Breast epithelium (tissue), 4 donors: Measurements from ENCODE around the gene CLDN9. TPM values are rescaled to one million over a fixed set of nuclear protein-coding genes. Genes with fewer than 3 reads are reported as not detected.
A peak's percentile ranks its signal among the peaks of the same experiment; 100 is the strongest.

Source experiments
- DNase-seq, 2 donors: peaks; one replicate each; pipeline ENCODE4 v3.0.0-alpha.2; 2019; ENCODE audit warnings: low spot score in 2 of 2
- H3K27ac ChIP-seq, 2 donors: fragments of 200-600 bp; sonication (generic) in 1 of 2; one replicate each; pipeline ENCODE4 v1.5.1; 2016 to 2019; ENCODE audit warnings: mild to moderate bottlenecking in 1 of 2
- H3K27me3 ChIP-seq, 2 donors: fragments of 200-600 bp; sonication (generic) in 1 of 2; one replicate each; pipeline versions ENCODE4 v1.5.1 to v1.6.0; 2017 to 2019; ENCODE audit warnings: control low read depth in 1 of 2, mild to moderate bottlenecking in 1 of 2
- H3K36me3 ChIP-seq: fragments of 200-600 bp; one replicate; pipeline ENCODE4 v1.5.1; 2019
- H3K4me1 ChIP-seq, 2 donors: fragments of 200-600 bp; sonication (generic); one replicate each; pipeline ENCODE4 v1.5.1; 2016 to 2019; ENCODE audit warnings: control low read depth in 1 of 2
- H3K4me3 ChIP-seq, 3 donors: fragments of 200-600 bp; sonication (generic); 1 replicate in 2 of 3; 2 replicates in 1 of 3; pipeline ENCODE4 v1.5.1; 2016 to 2019; ENCODE audit warnings: mild to moderate bottlenecking in 3 of 3, moderate library complexity in 2 of 3
- H3K9me3 ChIP-seq, 2 donors: fragments of 200-600 bp; sonication (generic) in 1 of 2; one replicate each; pipeline ENCODE4 v1.5.1; 2016 to 2019; ENCODE audit warnings: control low read depth in 1 of 2
- CTCF ChIP-seq, 3 donors: fragments of 450-650 bp; IDR thresholded peaks; one replicate each; pipeline ENCODE4 v1.5.1; 2016 to 2017; ENCODE audit warnings: antibody characterized with exemption in 3 of 3, mild to moderate bottlenecking in 3 of 3, moderate library complexity in 3 of 3
- POLR2A ChIP-seq: fragments of 450-650 bp; IDR thresholded peaks from one replicate; pipeline ENCODE4 v1.6.1; 2016; ENCODE audit warnings: antibody characterized with exemption, mild to moderate bottlenecking, moderate library complexity
- POLR2AphosphoS5 ChIP-seq, 3 donors: sonication (generic); formaldehyde crosslinking; IDR thresholded peaks; one replicate each; pipeline ENCODE4 v1.6.1; 2017; ENCODE audit warnings: antibody characterized with exemption in 3 of 3
- intact Hi-C: fragments of 100-400 bp; cut with DNase I; formaldehyde crosslinking; loops from one replicate; pipeline ENCODE4 v1.15.1; 2023; ENCODE audit warnings: low total_unique reads
- total RNA-seq, 3 donors: library from RNA; depleted of rRNA; stranded (reverse); fragments of >200 nt; gene quantifications; one replicate each; pipeline ENCODE4 v1.1.0, GENCODE V29; 2016

CLDN9 gene
- total RNA-seq, 3 donors from 2014 or later = 0.15 TPM; not detected in 2

GRCh38 chr16:2983706-2984136 lies 29.0 kb upstream of the CLDN9 start:
- Histone ChIP-seq H3K9me3 (no peaks in the 10 kb centered on the region), H3K4me3 (peak overlapping the region; percentile 5 to 42 (median 30)), H3K36me3 (no peaks in the 10 kb centered on the region), H3K4me1 (peaks cover 3 to 6% of the 10 kb centered on the region in 2 donors), H3K27me3 (peaks cover 0 to 3% of the 10 kb centered on the region in 2 donors), H3K27ac (no peak overlapping the region)
- TF ChIP-seq POLR2AphosphoS5 (IDR thresholded peaks at IDR 0.05) = no peak
- peak; percentile 58 to 86 (median 71) for TF ChIP-seq CTCF (IDR thresholded peaks at IDR 0.05)
- peak; percentile 69 to 79 for DNase-seq
- intact Hi-C loops = no loop called here

GRCh38 chr16:2985462-2985861 lies 27.3 kb upstream of the CLDN9 start:
- TF ChIP-seq CTCF (IDR thresholded peaks at IDR 0.05) = no peak
- TF ChIP-seq POLR2AphosphoS5 (IDR thresholded peaks at IDR 0.05) = no peak
- TF ChIP-seq POLR2A = no peak
- intact Hi-C loops = no loop called here
- H3K9me3 ChIP-seq = no peaks in the 10 kb centered on the region
- no peak overlapping the region for H3K4me3 ChIP-seq
- peak overlapping the region; percentile 44 to 52 for H3K27ac ChIP-seq
- H3K27me3 ChIP-seq = peaks cover 0 to 3% of the 10 kb centered on the region in 2 donors
- peaks cover 0 to 6% of the 10 kb centered on the region in 2 donors for H3K4me1 ChIP-seq
- DNase-seq = no peak
- no peaks in the 10 kb centered on the region for H3K36me3 ChIP-seq

DNA sequence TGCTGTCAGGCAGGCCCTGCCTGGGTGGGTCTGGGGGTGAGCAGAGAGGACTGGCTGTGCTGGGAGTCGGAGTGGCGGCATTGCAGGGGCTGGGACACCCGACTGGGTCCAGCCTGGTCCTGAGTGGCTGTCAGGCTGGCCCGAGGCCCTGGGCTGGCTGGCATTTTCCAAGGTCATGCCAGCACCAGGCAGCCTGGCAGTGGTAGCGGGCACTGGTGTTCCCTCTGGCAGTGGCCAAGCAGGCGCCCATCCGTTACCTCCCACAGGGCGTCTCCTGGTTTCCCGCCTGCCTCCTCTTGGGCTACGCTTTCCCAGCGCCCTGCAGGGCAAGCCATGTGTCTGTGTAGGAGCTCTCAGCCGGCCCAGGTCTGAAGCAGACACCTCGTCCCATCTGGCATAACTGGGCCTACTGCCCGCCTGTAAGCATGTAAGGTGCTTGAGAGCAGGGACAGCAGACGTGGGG lies 26.8 kb upstream of the CLDN9 start:
- TF ChIP-seq CTCF (IDR thresholded peaks at IDR 0.05) (no peak), POLR2AphosphoS5 (IDR thresholded peaks at IDR 0.05) (no peak), POLR2A (no peak)
- H3K4me3 ChIP-seq = no peak overlapping the region
- no peaks in the 10 kb centered on the region for H3K36me3 ChIP-seq
- peak overlapping the region; percentile 44 to 52 for H3K27ac ChIP-seq
- H3K4me1 ChIP-seq = peaks cover 0 to 6% of the 10 kb centered on the region in 2 donors
- DNase-seq = no peak
- no peaks in the 10 kb centered on the region for H3K9me3 ChIP-seq
- H3K27me3 ChIP-seq = peaks cover 0 to 3% of the 10 kb centered on the region in 2 donors
- intact Hi-C loops = no loop called here

GRCh38 chr16:2986623-2987188 lies 26.0 kb upstream of the CLDN9 start:
- Histone ChIP-seq H3K4me3 (no peak overlapping the region), H3K36me3 (no peaks in the 10 kb centered on the region), H3K27me3 (peaks cover 0 to 3% of the 10 kb centered on the region in 2 donors), H3K4me1 (peaks cover 0 to 6% of the 10 kb centered on the region in 2 donors), H3K9me3 (no peaks in the 10 kb centered on the region), H3K27ac (no peak overlapping the region)
- DNase-seq = no peak
- no peak for TF ChIP-seq POLR2A
- no peak for TF ChIP-seq POLR2AphosphoS5 (IDR thresholded peaks at IDR 0.05)
- no peak for TF ChIP-seq CTCF (IDR thresholded peaks at IDR 0.05)
- intact Hi-C loops = no loop called here

GRCh38 chr16:2987286-2987685 lies 25.4 kb upstream of the CLDN9 start:
- H3K4me1 ChIP-seq = peaks cover 0 to 6% of the 10 kb centered on the region in 2 donors
- TF ChIP-seq POLR2AphosphoS5 (IDR thresholded peaks at IDR 0.05) (no peak), CTCF (IDR thresholded peaks at IDR 0.05) (no peak), POLR2A (no peak)

More at GRCh38 chr16:2987286-2987685, 25.4 kb upstream of the CLDN9 start:
- Histone ChIP-seq H3K4me3 (no peak overlapping the region), H3K9me3 (no peaks in the 10 kb centered on the region), H3K27ac (no peak overlapping the region), H3K36me3 (no peaks in the 10 kb centered on the region), H3K27me3 (peaks cover 0 to 3% of the 10 kb centered on the region in 2 donors)
- DNase-seq = no peak
- intact Hi-C loops = no loop called here
